CD14-positive monocyte (primary cell): ENCODE data around the gene GSTA2. TPM values are rescaled to one million over a fixed set of nuclear protein-coding genes. Genes with fewer than 3 reads are reported as not detected.

Experiments used
- DNase-seq, 3 donors: peaks; one replicate each; pipeline ENCODE4 v3.0.0-alpha.2; 2011 to 2022
- H2AFZ ChIP-seq: 2 replicates; pipeline ENCODE4 v1.6.0; 2012; ENCODE audit warnings: mild to moderate bottlenecking, low read depth, low read length, inconsistent platforms; ENCODE audit not compliant: insufficient read depth, poor library complexity, severe bottlenecking
- H3K27ac ChIP-seq, 2 donors: 1 replicate in 1 of 2; 2 replicates in 1 of 2; pipeline ENCODE4 v1.5.1; 2012 to 2013; ENCODE audit warnings: low read length in 2 of 2, control low read depth in 1 of 2, inconsistent platforms in 1 of 2, low read depth in 1 of 2, mild to moderate bottlenecking in 1 of 2
- H3K27me3 ChIP-seq, 2 donors: one replicate each; pipeline versions ENCODE4 v1.6.0 to v1.6.1; 2011 to 2013; ENCODE audit warnings: low read length in 2 of 2; ENCODE audit not compliant: control insufficient read depth in 2 of 2, insufficient read depth in 2 of 2
- H3K36me3 ChIP-seq, 2 donors: replicated peaks in 1 of 2; 1 replicate in 1 of 2; 2 replicates in 1 of 2; pipeline versions ENCODE4 v1.5.1 to v1.6.1; 2012 to 2013; ENCODE audit warnings: low read length in 2 of 2, control low read depth in 1 of 2, inconsistent platforms in 1 of 2, mild to moderate bottlenecking in 1 of 2; ENCODE audit not compliant: insufficient read depth in 2 of 2, control insufficient read depth in 1 of 2
- H3K4me1 ChIP-seq, 2 donors: 1 replicate in 1 of 2; 2 replicates in 1 of 2; pipeline versions ENCODE4 v1.5.1 to v1.6.1; 2012 to 2013; ENCODE audit warnings: low read length in 2 of 2, control low read depth in 1 of 2, inconsistent platforms in 1 of 2, mild to moderate bottlenecking in 1 of 2, moderate library complexity in 1 of 2; ENCODE audit not compliant: insufficient read depth in 2 of 2, control insufficient read depth in 1 of 2
- H3K4me2 ChIP-seq: replicated peaks from 2 replicates; pipeline ENCODE3; 2012; ENCODE audit warnings: low read length, moderate library complexity, mild to moderate bottlenecking; ENCODE audit not compliant: poor library complexity, severe bottlenecking; ENCODE audit errors: extremely low read depth
- H3K4me3 ChIP-seq, 3 experiments: fragments of 200-600 bp in 1 of 3; sonication (generic) in 1 of 3; replicated peaks in 1 of 3; 1 replicate in 2 of 3; 2 replicates in 1 of 3; pipeline ENCODE4 v1.5.1; 2011 to 2013; ENCODE audit warnings: low read length in 3 of 3, mild to moderate bottlenecking in 3 of 3, control low read depth in 2 of 3, low read depth in 2 of 3, inconsistent platforms in 1 of 3, moderate library complexity in 1 of 3
- H3K79me2 ChIP-seq: 2 replicates; pipeline ENCODE4 v1.6.0; 2012; ENCODE audit warnings: mild to moderate bottlenecking, control low read depth, inconsistent platforms, low read length, moderate library complexity; ENCODE audit not compliant: insufficient read depth
- H3K9ac ChIP-seq: 2 replicates; pipeline ENCODE4 v1.6.0; 2017; ENCODE audit warnings: low read length, mild to moderate bottlenecking; ENCODE audit not compliant: insufficient read depth, poor library complexity, severe bottlenecking
- H3K9me3 ChIP-seq, 2 donors: replicated peaks in 1 of 2; 1 replicate in 1 of 2; 2 replicates in 1 of 2; pipeline versions ENCODE4 v1.5.1 to v1.6.1; 2012 to 2013; ENCODE audit warnings: low read length in 2 of 2, control low read depth in 1 of 2; ENCODE audit not compliant: control insufficient read depth in 1 of 2, insufficient read depth in 1 of 2
- H4K20me1 ChIP-seq: 2 replicates; pipeline ENCODE4 v1.6.0; 2012; ENCODE audit warnings: mild to moderate bottlenecking, low read length, control low read depth, moderate library complexity; ENCODE audit not compliant: insufficient read depth
- H3K27ac Mint-ChIP-seq, 7 donors: one replicate each; pipeline ENCODE4 v1.8.0; 2020; ENCODE audit warnings: mild to moderate bottlenecking in 7 of 7, mixed read lengths in 7 of 7, moderate library complexity in 6 of 7, inconsistent platforms in 2 of 7
- H3K27me3 Mint-ChIP-seq, 3 donors: one replicate each; pipeline ENCODE4 v1.8.0; 2021 to 2022; ENCODE audit warnings: low read depth in 3 of 3, mild to moderate bottlenecking in 3 of 3, mixed read lengths in 3 of 3, moderate library complexity in 3 of 3, inconsistent platforms in 1 of 3
- H3K36me3 Mint-ChIP-seq, 2 donors: one replicate each; pipeline ENCODE4 v1.8.0; 2020; ENCODE audit warnings: mixed read lengths in 2 of 2, inconsistent platforms in 1 of 2, mild to moderate bottlenecking in 1 of 2
- H3K4me1 Mint-ChIP-seq: one replicate; pipeline ENCODE4 v1.8.0; 2020; ENCODE audit warnings: mild to moderate bottlenecking, mixed read lengths
- H3K4me3 Mint-ChIP-seq, 2 donors: one replicate each; pipeline ENCODE4 v1.8.0; 2020; ENCODE audit warnings: mild to moderate bottlenecking in 2 of 2, mixed read lengths in 2 of 2, moderate library complexity in 1 of 2
- H3K9me3 Mint-ChIP-seq, 7 donors: one replicate each; pipeline ENCODE4 v1.8.0; 2020 to 2022; ENCODE audit warnings: mixed read lengths in 7 of 7, mild to moderate bottlenecking in 6 of 7, moderate library complexity in 6 of 7, inconsistent platforms in 2 of 7
- WGBS: methylation state at CpG from one replicate; pipeline ENCODE4 v1.1.5; 2013; ENCODE audit warnings: missing lambda C conversion rate; ENCODE audit not compliant: insufficient coverage; 5-methylcytosine and 5-hydroxymethylcytosine counted together
- intact Hi-C, 2 donors: fragments of 100-400 bp; cut with micrococcal nuclease; formaldehyde crosslinking; loops; one replicate each; pipeline versions ENCODE4 v1.15.0 to v1.15.1; 2023
- polyA plus RNA-seq, 3 donors: library from polyadenylated mRNA; depleted of rRNA in 1 of 3; unstranded in 2 of 3; stranded (reverse) in 1 of 3; fragments of 300-500 nt in 2 of 3; fragments of >200 nt in 1 of 3; fragmentation: Illumina TruSeq in 2 of 3; gene quantifications; 1 replicate in 2 of 3; 2 replicates in 1 of 3; pipeline ENCODE4 v1.2.3, GENCODE V29; 2012 to 2021
- TF ChIP-seq, protein P1 (sequence below): fragments of 200-600 bp; IDR thresholded peaks from one replicate; pipeline ENCODE4 v1.8.0; 2022; ENCODE audit warnings: antibody characterized with exemption, mild to moderate bottlenecking

GSTA2 gene
- polyA plus RNA-seq, 3 donors = not detected

DNA sequence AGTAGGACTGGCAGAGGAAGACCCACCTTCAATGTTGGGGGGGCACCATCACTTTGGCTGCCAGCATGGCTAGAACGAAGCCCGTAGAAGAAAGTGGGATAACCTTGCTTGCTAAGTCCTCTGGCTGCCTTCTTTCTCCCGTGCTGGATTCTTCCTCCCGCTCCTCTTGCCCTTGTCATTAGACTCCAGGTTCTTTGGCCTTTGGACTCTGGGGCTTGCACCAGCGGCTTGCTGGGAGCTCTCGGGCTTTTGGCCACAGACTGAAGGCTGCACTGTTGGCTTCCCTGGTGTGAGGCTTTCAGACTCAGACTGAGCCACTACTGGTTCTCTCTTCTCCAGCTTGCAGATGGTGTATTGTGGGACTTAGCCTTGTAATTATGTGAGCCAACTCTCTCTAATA, 28.2 kb downstream of the GSTA2 start:
- H4K20me1 ChIP-seq = no peaks in the 10 kb centered on the region
- intact Hi-C loops = no loop called here
- TF ChIP-seq, protein P1, sequence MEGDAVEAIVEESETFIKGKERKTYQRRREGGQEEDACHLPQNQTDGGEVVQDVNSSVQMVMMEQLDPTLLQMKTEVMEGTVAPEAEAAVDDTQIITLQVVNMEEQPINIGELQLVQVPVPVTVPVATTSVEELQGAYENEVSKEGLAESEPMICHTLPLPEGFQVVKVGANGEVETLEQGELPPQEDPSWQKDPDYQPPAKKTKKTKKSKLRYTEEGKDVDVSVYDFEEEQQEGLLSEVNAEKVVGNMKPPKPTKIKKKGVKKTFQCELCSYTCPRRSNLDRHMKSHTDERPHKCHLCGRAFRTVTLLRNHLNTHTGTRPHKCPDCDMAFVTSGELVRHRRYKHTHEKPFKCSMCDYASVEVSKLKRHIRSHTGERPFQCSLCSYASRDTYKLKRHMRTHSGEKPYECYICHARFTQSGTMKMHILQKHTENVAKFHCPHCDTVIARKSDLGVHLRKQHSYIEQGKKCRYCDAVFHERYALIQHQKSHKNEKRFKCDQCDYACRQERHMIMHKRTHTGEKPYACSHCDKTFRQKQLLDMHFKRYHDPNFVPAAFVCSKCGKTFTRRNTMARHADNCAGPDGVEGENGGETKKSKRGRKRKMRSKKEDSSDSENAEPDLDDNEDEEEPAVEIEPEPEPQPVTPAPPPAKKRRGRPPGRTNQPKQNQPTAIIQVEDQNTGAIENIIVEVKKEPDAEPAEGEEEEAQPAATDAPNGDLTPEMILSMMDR = no peak

DNA sequence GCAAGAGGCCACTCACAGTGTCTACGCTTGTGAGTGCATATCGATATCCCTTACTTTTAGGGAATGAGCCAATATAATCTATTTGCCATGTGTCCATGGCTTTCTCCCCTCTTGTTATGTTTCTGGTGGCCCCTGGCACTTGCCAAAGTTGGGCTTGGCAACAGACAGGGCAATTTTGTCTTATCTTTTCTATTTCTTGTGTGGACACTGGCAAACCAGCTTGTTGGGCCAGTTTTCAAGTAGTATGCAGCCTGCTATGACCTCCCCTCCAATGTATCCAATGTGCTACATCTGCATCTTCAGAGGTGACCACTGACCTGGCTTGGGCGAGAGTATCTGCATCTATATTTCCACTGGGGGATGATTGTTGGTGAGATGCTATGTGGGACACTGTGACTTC, 29.2 kb downstream of the GSTA2 start:
- intact Hi-C loops = no loop called here
- H3K27me3 Mint-ChIP-seq = peaks cover 0 to 3% (median 0%) of the 10 kb centered on the region in 3 donors
- no peaks in the 10 kb centered on the region for H3K36me3 Mint-ChIP-seq
- Histone ChIP-seq H3K36me3 (no peaks in the 10 kb centered on the region), H4K20me1 (no peaks in the 10 kb centered on the region), H2AFZ (no peak overlapping the region), H3K9ac (no peak overlapping the region), H3K4me2 (no peak overlapping the region), H3K4me3 (no peak overlapping the region), H3K27ac (no peak overlapping the region), H3K27me3 (no peaks in the 10 kb centered on the region), H3K9me3 (peaks cover 3 to 10% of the 10 kb centered on the region in 2 donors), H3K79me2 (no peaks in the 10 kb centered on the region), H3K4me1 (no peaks in the 10 kb centered on the region)
- H3K9me3 Mint-ChIP-seq = peaks cover 0 to 14% (median 6%) of the 10 kb centered on the region in 7 donors
- H3K4me3 Mint-ChIP-seq = no peak overlapping the region
- TF ChIP-seq, protein P1 = no peak
- H3K27ac Mint-ChIP-seq = no peak overlapping the region
- H3K4me1 Mint-ChIP-seq = no peaks in the 10 kb centered on the region
- DNase-seq = no peak
- 94% methylated on average over 2 of the region's 3 CpGs for WGBS

More for the DNA sequence above, 28.2 kb downstream of the GSTA2 start:
- no peak for DNase-seq
- Histone ChIP-seq H3K4me2 (no peak overlapping the region), H3K4me1 (no peaks in the 10 kb centered on the region), H3K27ac (no peak overlapping the region), H3K36me3 (no peaks in the 10 kb centered on the region), H3K4me3 (no peak overlapping the region), H3K27me3 (no peaks in the 10 kb centered on the region), H2AFZ (no peak overlapping the region), H3K9me3 (peaks cover 10 to 17% of the 10 kb centered on the region in 2 donors), H3K79me2 (no peaks in the 10 kb centered on the region), H3K9ac (no peak overlapping the region)
- Mint-ChIP-seq H3K4me1 (no peaks in the 10 kb centered on the region), H3K27me3 (peaks cover 0 to 3% (median 0%) of the 10 kb centered on the region in 3 donors), H3K4me3 (no peak overlapping the region), H3K27ac (no peak overlapping the region), H3K36me3 (no peaks in the 10 kb centered on the region), H3K9me3 (peaks cover 6 to 19% (median 11%) of the 10 kb centered on the region in 7 donors)
- WGBS = 97% methylated on average over 4 of the region's 6 CpGs
